Osteocyte (in vitro differentiated cells): ENCODE measurements around the gene CLASP1. TPM values are rescaled to one million over a fixed set of nuclear protein-coding genes. Genes with fewer than 3 reads are reported as not detected.

Source experiments
- DNase-seq: peaks from one replicate; pipeline ENCODE4 v3.0.0; 2021; ENCODE audit warnings: mixed read lengths; ENCODE audit not compliant: unreplicated experiment; ENCODE audit errors: extremely low spot score
- H3K27ac Mint-ChIP-seq: one replicate; pipeline ENCODE4 v1.8.0; 2021; ENCODE audit warnings: mild to moderate bottlenecking, mixed read lengths; ENCODE audit not compliant: unreplicated experiment
- H3K27me3 Mint-ChIP-seq: one replicate; pipeline ENCODE4 v1.8.0; 2021; ENCODE audit warnings: mixed read lengths; ENCODE audit not compliant: unreplicated experiment
- H3K36me3 Mint-ChIP-seq: one replicate; pipeline ENCODE4 v1.8.0; 2021; ENCODE audit warnings: mixed read lengths; ENCODE audit not compliant: unreplicated experiment
- H3K4me1 Mint-ChIP-seq: one replicate; pipeline ENCODE4 v1.8.0; 2021; ENCODE audit warnings: mixed read lengths; ENCODE audit not compliant: unreplicated experiment
- H3K4me3 Mint-ChIP-seq: one replicate; pipeline ENCODE4 v1.8.0; 2021; ENCODE audit warnings: mild to moderate bottlenecking, moderate library complexity, mixed read lengths; ENCODE audit not compliant: unreplicated experiment
- H3K9me3 Mint-ChIP-seq: one replicate; pipeline ENCODE4 v1.8.0; 2021; ENCODE audit warnings: mixed read lengths; ENCODE audit not compliant: unreplicated experiment
- total RNA-seq: library from RNA; stranded (reverse); gene quantifications from 2 replicates; pipeline ENCODE4 v1.2.1, GENCODE V29; 2021
- TF ChIP-seq, protein P1 (sequence below): fragments of 200-600 bp; sonication (generic); IDR thresholded peaks from 2 replicates; pipeline ENCODE4 v1.5.0; 2021; ENCODE audit warnings: antibody characterized with exemption, mild to moderate bottlenecking, moderate library complexity

Gene CLASP1
- total RNA-seq, 1 donor from 2014 or later: 59.9 TPM

DNA sequence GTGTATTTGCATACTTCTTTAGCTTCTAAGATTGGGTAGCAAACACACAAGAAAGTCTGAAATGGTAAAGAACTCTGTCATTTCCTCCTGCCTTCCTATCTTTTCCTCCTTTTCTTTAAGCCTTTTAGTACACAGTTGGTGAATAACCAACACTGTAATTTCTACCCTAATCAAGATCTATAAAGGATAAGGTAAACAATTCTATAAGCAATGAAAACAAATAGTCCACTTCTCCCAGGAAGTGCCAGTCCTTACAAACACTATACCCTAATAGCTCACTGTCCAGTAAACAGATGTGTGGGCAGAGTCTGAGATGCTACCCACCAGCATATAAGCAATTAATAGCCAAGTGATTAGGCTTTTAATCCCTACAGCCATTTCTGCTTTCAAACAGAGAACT is 283.2 kb downstream of the CLASP1 start:
- Mint-ChIP-seq H3K36me3 (peaks cover 51% of the 10 kb centered on the region), H3K4me1 (peaks cover 5% of the 10 kb centered on the region), H3K9me3 (no peaks in the 10 kb centered on the region), H3K27ac (no peak overlapping the region), H3K27me3 (no peaks in the 10 kb centered on the region), H3K4me3 (no peak overlapping the region)
- TF ChIP-seq, protein P1, sequence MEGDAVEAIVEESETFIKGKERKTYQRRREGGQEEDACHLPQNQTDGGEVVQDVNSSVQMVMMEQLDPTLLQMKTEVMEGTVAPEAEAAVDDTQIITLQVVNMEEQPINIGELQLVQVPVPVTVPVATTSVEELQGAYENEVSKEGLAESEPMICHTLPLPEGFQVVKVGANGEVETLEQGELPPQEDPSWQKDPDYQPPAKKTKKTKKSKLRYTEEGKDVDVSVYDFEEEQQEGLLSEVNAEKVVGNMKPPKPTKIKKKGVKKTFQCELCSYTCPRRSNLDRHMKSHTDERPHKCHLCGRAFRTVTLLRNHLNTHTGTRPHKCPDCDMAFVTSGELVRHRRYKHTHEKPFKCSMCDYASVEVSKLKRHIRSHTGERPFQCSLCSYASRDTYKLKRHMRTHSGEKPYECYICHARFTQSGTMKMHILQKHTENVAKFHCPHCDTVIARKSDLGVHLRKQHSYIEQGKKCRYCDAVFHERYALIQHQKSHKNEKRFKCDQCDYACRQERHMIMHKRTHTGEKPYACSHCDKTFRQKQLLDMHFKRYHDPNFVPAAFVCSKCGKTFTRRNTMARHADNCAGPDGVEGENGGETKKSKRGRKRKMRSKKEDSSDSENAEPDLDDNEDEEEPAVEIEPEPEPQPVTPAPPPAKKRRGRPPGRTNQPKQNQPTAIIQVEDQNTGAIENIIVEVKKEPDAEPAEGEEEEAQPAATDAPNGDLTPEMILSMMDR: no peak
- no peak for DNase-seq

DNA sequence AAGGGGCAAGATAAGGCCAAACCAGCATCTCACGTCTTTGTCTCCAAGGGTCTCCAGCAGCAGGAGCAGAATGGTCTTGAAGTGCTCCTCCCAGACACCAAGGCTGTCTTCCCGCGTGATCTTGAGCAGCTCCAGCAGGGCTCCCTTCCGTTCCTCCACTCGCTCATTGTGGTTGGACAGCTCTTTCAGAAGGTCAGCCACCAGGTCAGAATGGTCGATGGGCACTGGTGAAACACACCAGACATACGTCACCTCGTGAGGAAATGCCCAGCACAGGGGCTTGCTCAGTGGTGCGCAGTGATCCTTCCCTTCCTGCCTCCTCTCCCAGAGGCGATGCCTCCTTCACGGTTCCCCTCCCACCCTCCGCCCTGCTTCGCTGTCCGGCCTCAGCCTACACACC is 284.2 kb downstream of the CLASP1 start:
- no peaks in the 10 kb centered on the region for H3K27me3 Mint-ChIP-seq
- no peak overlapping the region for H3K27ac Mint-ChIP-seq
- peaks cover 51% of the 10 kb centered on the region for H3K36me3 Mint-ChIP-seq
- TF ChIP-seq, protein P1: no peak
- H3K4me1 Mint-ChIP-seq: peaks cover 5% of the 10 kb centered on the region
- no peak overlapping the region for H3K4me3 Mint-ChIP-seq
- DNase-seq: peak; percentile 78
- H3K9me3 Mint-ChIP-seq: no peaks in the 10 kb centered on the region

DNA sequence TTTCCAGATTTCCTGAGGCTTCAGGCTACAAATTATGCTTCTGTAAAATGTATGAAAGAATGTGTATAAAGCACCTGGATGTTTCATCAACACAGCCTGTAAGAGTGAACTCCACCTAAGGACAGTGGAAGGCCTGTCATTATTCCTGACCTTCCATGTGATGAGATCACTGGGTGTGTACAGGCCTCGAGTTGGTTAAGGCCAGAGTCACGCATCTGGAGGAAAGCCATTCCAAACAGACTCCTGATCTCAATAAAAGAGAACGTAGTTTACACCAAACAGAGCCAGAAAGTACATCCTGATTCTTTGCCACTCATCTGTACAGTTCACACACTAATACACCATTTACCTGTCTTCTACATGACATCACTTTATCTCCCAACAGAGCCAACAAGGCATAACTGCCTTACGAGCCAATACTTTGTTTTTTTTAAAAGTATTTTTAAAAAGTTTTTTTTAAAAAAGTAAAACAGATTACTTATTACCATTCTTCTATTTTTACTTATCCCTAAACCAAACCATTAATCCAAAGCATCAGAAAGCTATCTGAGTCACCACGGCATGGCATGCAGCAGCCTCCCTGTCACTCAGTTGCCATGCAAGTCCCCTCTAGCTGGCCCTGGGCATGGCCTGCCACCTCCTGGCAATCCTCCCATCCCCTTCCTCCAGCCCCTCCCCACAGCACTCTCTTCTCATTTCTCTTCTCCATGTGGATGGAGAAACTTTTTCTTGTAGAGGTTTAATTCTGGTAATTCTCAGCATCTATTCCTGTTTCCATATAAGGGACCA is 285.4 kb downstream of the CLASP1 start:
- peak; percentile 60 for DNase-seq
- H3K27ac Mint-ChIP-seq: no peak overlapping the region
- H3K36me3 Mint-ChIP-seq: peaks cover 49% of the 10 kb centered on the region
- H3K4me1 Mint-ChIP-seq: peaks cover 5% of the 10 kb centered on the region
- no peaks in the 10 kb centered on the region for H3K9me3 Mint-ChIP-seq
- no peak overlapping the region for H3K4me3 Mint-ChIP-seq
- H3K27me3 Mint-ChIP-seq: no peaks in the 10 kb centered on the region
- TF ChIP-seq, protein P1: no peak

DNA sequence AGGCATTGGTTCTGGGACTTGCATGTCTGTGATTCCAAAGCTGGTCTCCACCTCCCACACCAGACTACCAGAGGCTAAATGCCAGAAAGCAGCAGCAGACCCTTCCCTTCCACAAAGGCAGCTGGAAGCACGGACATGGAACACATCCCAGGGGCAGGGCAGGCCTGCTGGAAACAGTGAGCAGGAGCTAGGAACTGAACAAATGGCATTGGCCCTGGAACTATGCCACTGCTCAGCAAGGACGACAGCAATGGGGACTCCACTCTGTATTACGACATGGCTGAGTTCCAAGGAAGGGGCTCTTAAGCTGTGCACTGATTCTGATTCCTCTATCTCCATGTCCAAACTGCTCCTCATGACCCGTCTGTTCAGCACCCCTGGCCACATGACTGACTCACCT is 286.5 kb downstream of the CLASP1 start:
- no peaks in the 10 kb centered on the region for H3K27me3 Mint-ChIP-seq
- DNase-seq: peak; percentile 71
- peaks cover 5% of the 10 kb centered on the region for H3K4me1 Mint-ChIP-seq
- H3K27ac Mint-ChIP-seq: no peak overlapping the region
- no peaks in the 10 kb centered on the region for H3K9me3 Mint-ChIP-seq
- TF ChIP-seq, protein P1: no peak
- H3K36me3 Mint-ChIP-seq: peaks cover 38% of the 10 kb centered on the region
- H3K4me3 Mint-ChIP-seq: no peak overlapping the region

DNA sequence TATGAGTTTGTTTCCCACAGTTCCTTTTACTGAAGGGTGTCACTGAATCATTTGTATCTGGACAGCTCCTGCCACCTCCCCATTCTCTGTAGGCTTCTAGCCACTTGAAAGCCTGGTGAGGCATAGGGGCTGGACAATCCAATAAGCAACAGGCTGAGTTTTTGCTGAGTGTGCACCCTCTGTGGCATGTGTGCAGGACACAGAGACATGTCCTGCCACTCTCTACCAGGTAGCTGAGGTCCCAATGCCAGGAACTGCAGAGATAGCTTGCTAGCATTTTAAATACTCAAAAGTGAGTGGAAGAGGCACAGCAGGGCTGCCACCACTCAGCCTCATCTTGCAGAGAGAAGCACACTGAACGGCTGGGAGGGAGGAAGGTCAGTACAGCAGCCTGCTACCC is 287.0 kb downstream of the CLASP1 start:
- Mint-ChIP-seq H3K4me3 (no peak overlapping the region), H3K9me3 (no peaks in the 10 kb centered on the region), H3K27ac (no peak overlapping the region), H3K27me3 (no peaks in the 10 kb centered on the region), H3K4me1 (peaks cover 5% of the 10 kb centered on the region), H3K36me3 (peaks cover 35% of the 10 kb centered on the region)
- DNase-seq: peak; percentile 38
- TF ChIP-seq, protein P1: no peak
